Measurements from ENCODE around the gene CSRP1. TPM values are rescaled to one million over a fixed set of nuclear protein-coding genes. Genes with fewer than 3 reads are reported as not detected.
"Not testable (repeated sequence)": the region's sequence is repeated elsewhere in the genome, so short reads cannot be mapped to it uniquely, and the experiment has no call there.

CSRP1 gene
- total RNA-seq, 6 experiments from 2014 or later = 540 to 614 (median 577) TPM

DNA sequence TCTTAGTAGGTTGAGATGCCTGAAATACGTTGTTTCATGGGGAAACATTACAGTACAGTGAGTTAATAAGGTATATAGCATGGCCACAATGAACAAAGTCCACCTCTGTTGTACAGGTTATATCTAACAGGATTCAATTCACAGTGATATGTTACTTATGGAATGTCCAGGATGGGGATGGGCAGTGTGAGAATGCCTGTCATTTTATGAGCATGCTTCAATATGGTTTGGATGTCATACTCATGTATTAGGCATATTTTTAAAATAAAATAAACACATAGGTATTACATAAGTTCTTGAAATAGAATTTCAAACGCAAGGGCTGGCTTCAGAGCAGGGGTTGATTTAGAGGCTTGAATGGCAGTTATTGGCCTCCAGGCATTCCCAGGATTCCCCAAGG is 31.8 kb downstream of the CSRP1 start:
- Mint-ChIP-seq H3K4me1 (ENCODE audit: low read depth) (peaks cover 63% of the 10 kb centered on the region), H3K36me3 (ENCODE audit: low read depth) (no peaks in the 10 kb centered on the region), H3K4me3 (no peak overlapping the region), H3K27ac (peak overlapping the region; percentile 48; the same call in 1 of the 2 replicates), H3K27me3 (ENCODE audit: insufficient read depth) (peaks cover 4% of the 10 kb centered on the region), H3K9me3 (no peaks in the 10 kb centered on the region)
- no peak for DNase-seq
- TF ChIP-seq, protein P1, sequence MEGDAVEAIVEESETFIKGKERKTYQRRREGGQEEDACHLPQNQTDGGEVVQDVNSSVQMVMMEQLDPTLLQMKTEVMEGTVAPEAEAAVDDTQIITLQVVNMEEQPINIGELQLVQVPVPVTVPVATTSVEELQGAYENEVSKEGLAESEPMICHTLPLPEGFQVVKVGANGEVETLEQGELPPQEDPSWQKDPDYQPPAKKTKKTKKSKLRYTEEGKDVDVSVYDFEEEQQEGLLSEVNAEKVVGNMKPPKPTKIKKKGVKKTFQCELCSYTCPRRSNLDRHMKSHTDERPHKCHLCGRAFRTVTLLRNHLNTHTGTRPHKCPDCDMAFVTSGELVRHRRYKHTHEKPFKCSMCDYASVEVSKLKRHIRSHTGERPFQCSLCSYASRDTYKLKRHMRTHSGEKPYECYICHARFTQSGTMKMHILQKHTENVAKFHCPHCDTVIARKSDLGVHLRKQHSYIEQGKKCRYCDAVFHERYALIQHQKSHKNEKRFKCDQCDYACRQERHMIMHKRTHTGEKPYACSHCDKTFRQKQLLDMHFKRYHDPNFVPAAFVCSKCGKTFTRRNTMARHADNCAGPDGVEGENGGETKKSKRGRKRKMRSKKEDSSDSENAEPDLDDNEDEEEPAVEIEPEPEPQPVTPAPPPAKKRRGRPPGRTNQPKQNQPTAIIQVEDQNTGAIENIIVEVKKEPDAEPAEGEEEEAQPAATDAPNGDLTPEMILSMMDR (IDR thresholded peaks at IDR 0.05) = no peak

- Mint-ChIP-seq H3K9me3 (no peaks in the 10 kb centered on the region), H3K27me3 (ENCODE audit: insufficient read depth) (peaks cover 4% of the 10 kb centered on the region), H3K36me3 (ENCODE audit: low read depth) (peaks cover 2% of the 10 kb centered on the region), H3K27ac (no peak overlapping the region), H3K4me1 (ENCODE audit: low read depth) (peaks cover 58% of the 10 kb centered on the region), H3K4me3 (no peak overlapping the region)
- DNase-seq = no peak
- TF ChIP-seq, protein P1 (IDR thresholded peaks at IDR 0.05) = no peak
Measured at GRCh38 chr1:201473296-201473695, 33.6 kb downstream of the CSRP1 start.

- H3K9me3 Mint-ChIP-seq; H3K27me3 Mint-ChIP-seq (ENCODE audit: insufficient read depth); H3K27ac Mint-ChIP-seq; H3K4me3 Mint-ChIP-seq; DNase-seq: not testable (repeated sequence)
- peaks cover 55% of the 10 kb centered on the region for H3K4me1 Mint-ChIP-seq (ENCODE audit: low read depth)
- H3K36me3 Mint-ChIP-seq (ENCODE audit: low read depth) = peaks cover 11% of the 10 kb centered on the region
Measured at GRCh38 chr1:201472321-201472720, 34.6 kb downstream of the CSRP1 start.

GRCh38 chr1:201471772-201472171 is 35.2 kb downstream of the CSRP1 start:
- Mint-ChIP-seq H3K36me3 (ENCODE audit: low read depth) (peaks cover 12% of the 10 kb centered on the region), H3K27me3 (ENCODE audit: insufficient read depth) (peaks cover 4% of the 10 kb centered on the region), H3K27ac (peak overlapping the region; percentile 0; the same call in 1 of the 2 replicates), H3K9me3 (peaks cover 8% of the 10 kb centered on the region; the same call in 1 of the 2 replicates), H3K4me3 (no peak overlapping the region), H3K4me1 (ENCODE audit: low read depth) (peaks cover 49% of the 10 kb centered on the region)
- peak; percentile 65 for DNase-seq
- TF ChIP-seq, protein P1 (IDR thresholded peaks at IDR 0.05) = no peak

DNA sequence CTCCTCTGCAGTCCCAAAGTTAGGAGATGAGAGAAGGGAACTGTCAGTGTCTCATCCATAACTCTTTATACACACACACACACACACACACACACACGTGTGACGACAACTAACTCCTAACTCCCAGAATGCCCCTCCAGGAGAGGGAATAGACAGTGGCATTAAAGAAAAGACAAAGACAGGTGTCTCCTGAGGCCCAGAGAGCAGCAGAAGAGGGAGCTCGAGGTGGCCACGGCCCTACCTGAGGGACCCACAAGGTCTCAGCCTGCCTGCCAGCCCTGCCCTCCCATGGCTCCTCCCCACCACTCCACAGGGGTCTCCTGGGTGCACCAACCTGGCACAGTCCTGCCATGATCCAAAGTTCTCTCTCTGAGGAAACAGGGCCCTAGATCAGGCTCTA is 36.3 kb downstream of the CSRP1 start:
- Mint-ChIP-seq H3K27me3 (ENCODE audit: insufficient read depth) (no peaks in the 10 kb centered on the region), H3K4me1 (ENCODE audit: low read depth) (peaks cover 46% of the 10 kb centered on the region), H3K9me3 (peaks cover 8% of the 10 kb centered on the region; the same call in 1 of the 2 replicates), H3K36me3 (ENCODE audit: low read depth) (peaks cover 20% of the 10 kb centered on the region), H3K4me3 (no peak overlapping the region), H3K27ac (no peak overlapping the region)
- DNase-seq = no peak
- TF ChIP-seq, protein P1 (IDR thresholded peaks at IDR 0.05) = no peak

GRCh38 chr1:201469645-201470074 is 37.3 kb downstream of the CSRP1 start:
- no peak for DNase-seq
- H3K27me3 Mint-ChIP-seq (ENCODE audit: insufficient read depth) = no peaks in the 10 kb centered on the region
- no peak overlapping the region; the same call in 1 of the 2 replicates for H3K27ac Mint-ChIP-seq
- H3K4me1 Mint-ChIP-seq (ENCODE audit: low read depth) = peaks cover 43% of the 10 kb centered on the region
- H3K9me3 Mint-ChIP-seq = peaks cover 8% of the 10 kb centered on the region; the same call in 1 of the 2 replicates
- H3K36me3 Mint-ChIP-seq (ENCODE audit: low read depth) = peaks cover 28% of the 10 kb centered on the region
- TF ChIP-seq, protein P1 (IDR thresholded peaks at IDR 0.05) = no peak
- H3K4me3 Mint-ChIP-seq = peak overlapping the region; percentile 100
